GM19193 (cell line): ENCODE measurements around the gene WDR75.

Source experiments
- POLR2A ChIP-seq: IDR thresholded peaks from 4 replicates; pipeline ENCODE4 v1.6.1; 2011; ENCODE audit not compliant: insufficient read depth, insufficient read length; ENCODE audit errors: extremely low read depth

WDR75 gene

GRCh38 chr2:189440947-189441708 lies at the start of gene WDR75:
WDR75 (plus strand) TSS chr2:189441474; CDS start chr2:189441493, 19 bp downstream.
- peak; percentile 96 for TF ChIP-seq POLR2A

DNA sequence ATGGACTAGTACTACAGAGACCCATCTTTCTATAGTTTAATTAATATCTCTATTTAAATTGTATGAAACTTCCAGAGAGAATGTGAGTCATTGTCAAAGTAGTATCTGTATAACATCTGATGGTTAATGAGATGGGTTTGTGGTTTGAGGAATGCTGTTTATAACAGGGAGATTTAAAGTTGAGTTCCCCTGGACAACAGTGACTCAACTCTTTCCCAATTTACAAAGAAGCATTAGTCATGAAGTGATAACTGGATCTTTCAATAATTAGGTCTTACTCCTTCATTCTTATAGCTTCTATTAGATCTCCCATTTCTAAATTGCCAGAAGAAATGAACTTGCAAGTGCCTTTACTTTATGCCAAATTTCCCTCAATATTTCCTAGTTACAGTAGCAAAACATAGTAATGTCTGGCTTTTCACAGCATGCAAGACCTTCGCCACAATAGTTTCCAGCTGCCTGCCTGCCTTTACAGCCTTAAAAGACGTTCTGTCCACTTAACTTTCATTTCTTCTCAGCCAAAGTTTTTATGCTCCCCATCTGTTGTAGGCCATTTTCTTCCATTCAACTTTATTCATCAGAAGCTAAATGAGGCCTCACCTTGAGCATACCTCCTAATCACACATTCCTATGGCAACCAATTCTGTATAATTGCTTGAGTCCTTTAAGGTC lies 47.7 kb upstream of the WDR75 start:
- TF ChIP-seq POLR2A: no peak

DNA sequence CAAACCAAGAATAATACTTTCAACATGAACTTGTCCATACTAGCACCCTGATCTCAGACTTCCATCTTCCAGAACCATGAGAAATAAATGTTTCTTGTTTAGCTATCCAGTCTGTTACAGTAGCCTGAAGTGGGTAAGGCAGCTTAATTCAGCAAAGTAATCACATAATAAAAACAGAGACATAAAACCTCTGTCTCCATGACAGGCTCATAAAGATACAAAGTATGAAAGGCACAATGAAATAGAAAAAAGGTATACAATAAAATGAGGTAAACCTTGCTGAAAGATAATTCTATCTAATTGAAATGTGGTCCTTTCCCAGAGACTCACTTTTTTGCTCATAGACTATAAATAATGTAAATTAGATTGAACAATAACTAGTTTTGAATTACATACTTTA lies 46.7 kb upstream of the WDR75 start:
- TF ChIP-seq POLR2A: no peak

DNA sequence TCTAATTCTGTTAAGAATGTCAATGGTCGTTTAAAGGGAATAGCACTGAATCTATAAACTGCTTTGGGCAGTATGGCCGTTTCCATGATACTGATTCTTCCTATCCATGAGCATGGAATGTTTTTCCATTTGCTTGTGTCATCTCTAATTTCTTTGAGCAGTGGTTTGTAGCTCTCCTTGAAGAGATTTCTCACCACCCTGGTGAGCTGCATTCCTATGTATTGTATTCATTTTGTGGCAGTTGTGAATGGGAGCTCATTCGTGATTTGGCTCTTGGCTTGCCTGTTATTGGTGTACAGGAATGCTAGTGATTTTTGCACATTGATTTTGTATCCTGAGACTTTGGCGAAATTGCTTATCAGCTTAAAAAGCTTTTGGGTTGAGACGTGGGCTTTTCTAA lies 38.3 kb upstream of the WDR75 start:
- no peak for TF ChIP-seq POLR2A

GRCh38 chr2:189406586-189407233 lies 34.6 kb upstream of the WDR75 start:
- TF ChIP-seq POLR2A: no peak

DNA sequence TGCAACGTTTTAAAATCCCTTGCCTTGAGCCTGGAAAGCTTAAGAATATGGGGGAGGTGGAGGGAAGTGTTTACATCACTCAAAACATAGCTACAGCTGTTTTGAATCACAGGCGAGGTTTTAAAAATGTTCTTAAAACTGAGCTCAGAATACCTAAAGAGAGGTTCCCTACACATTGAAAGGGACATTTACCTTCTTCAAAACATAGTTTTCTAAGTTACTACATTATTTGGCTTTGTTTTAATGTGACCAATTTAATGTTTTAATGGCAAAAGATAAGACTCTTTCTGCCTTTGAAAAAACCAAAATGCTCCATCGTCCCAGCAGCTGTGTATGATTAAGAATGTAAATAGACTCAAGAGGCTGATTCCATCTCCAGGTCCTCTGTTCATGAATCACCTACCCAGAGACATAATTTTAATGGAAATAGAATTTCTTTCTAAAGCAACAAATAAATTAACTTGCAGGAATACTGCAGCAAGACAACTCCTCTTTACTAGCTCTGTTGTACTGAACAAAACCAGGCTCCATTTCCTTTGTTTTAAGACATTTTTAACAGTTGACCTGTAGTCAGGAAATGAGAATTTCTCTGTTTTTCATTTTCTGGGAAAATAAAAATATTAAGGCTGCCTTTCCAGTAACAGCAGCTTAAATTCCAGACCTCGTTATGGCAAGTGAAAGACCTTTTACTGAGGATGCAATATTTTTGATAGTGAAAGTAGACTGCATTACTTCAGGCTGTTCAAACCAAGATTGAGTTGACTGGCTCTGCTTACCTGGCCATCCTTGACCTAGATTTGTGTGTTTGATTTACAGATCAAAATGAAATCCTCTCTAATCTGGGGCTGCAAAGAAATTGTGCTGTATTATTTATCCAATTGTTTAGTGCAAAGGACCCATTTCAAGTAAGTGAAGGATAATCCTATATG lies 33.7 kb upstream of the WDR75 start:
- no peak for TF ChIP-seq POLR2A

GRCh38 chr2:189408294-189408693 lies 33.0 kb upstream of the WDR75 start:
- TF ChIP-seq POLR2A: no peak

- TF ChIP-seq POLR2A: no peak
Measured at GRCh38 chr2:189409131-189409530, 32.1 kb upstream of the WDR75 start.

- TF ChIP-seq POLR2A: no peak
Measured at GRCh38 chr2:189409647-189410046, 31.6 kb upstream of the WDR75 start.

DNA sequence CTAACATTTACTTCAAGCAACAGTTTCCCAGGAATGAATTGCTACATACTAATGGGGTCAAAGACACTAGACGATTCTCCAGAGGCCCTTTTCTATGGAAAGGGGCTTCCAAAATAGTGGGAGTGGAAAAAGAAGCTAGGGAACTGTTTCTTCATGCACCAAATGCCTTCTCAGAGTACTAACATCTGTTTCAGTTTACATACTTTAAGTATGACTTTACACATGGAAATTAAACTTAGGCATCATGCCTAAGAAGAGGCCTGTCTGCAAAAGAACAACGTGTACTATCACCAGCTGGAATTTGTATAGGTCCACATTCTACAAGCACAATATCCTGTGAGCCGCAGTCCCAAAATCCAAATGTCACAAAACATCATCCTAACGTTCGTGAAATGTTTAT lies 29.4 kb upstream of the WDR75 start:
- no peak for TF ChIP-seq POLR2A

- TF ChIP-seq POLR2A: no peak
Measured at GRCh38 chr2:189412330-189412953, 28.8 kb upstream of the WDR75 start.

DNA sequence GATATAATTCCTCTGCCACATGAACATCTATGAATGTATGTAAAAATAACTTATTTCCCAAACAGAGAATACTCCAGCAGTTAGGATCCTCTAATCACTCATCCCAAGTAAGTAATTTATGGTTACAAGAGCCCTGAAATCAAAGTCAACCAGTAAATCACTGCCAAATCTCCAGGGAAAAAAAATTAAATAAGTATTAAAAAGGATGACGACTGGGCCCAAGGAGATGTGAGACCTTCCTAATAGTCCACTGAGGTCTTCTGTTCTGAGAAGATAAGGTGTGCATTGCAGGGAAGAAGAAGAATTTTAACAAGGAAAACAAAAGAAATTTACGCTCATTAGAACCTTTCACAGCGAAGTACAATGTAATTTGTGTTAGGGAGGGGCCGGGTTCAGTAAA lies 28.0 kb upstream of the WDR75 start:
- no peak for TF ChIP-seq POLR2A

DNA sequence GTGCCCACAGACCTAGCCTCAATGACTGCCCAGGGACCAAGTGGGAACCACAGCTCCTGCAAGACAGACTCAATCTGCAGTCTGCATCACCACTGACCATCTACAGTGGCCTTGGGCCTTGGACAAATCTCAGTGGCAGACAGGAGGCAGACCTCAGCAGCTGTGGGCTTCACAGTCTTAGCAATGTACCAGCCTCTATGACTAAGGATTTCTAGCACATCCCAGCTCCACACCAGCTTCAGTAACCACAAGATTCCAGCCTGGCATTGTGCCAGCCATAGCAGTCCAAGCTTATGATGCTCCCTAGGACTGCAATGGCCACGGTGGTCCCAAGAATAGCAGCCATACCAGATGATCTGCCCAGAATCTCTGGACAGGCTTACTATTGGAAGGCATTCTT lies 19.6 kb upstream of the WDR75 start:
- TF ChIP-seq POLR2A: no peak

DNA sequence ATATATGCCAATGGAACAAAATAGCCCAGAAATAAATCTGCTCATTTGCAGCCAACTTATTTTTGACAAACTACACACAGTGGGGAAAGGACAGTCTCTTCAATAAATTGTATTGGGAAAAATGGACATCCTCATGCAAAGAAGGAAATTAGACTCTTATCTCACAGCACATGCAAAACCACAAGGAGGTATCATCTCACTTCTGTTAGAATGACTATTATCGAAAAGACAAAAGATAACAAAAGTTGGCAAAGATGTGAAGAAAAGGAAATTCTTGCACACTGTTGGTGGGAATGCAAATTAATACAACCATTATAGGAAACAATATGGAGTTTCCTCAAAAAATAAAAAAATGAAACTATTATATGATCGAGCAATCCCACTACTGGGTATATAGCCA lies 16.3 kb upstream of the WDR75 start:
- TF ChIP-seq POLR2A: no peak
